HepG2 (cell line): Measurements from ENCODE around the gene LIG4. TPM values are rescaled to one million over a fixed set of nuclear protein-coding genes. Genes with fewer than 3 reads are reported as not detected.

ENCODE experiments used
- ATAC-seq: fragments of 200-7000 bp; cut with Tn5 transposase; 3 replicates; pipeline ENCODE4 v1.9.1; 2020; ENCODE audit warnings: mild to moderate bottlenecking, moderate library complexity
- BruUV-seq: library from RNA; stranded (reverse); fragments of 400-500 nt; replicated peaks from 2 replicates; lab custom pipeline; 2021; lab: Mats Ljungman, UMichigan
- CTCF ChIA-PET: fragments of 300-600 bp; formaldehyde crosslinking; extraction: SDS; loops from one replicate; lab custom pipeline; 2021; ENCODE audit warnings: low total read pairs, inconsistent platforms, low intra/inter-chr PET ratio; lab: Yijun Ruan, JAX
- POLR2A ChIA-PET: fragments of 350-600 bp; sonication (Branson Sonifier 250); formaldehyde crosslinking; loops from one replicate; lab custom pipeline; 2020; ENCODE audit warnings: antibody characterized with exemption, inconsistent platforms; lab: Yijun Ruan, JAX
- DNase-seq: peaks from one replicate; pipeline ENCODE4 v3.0.0-alpha.2; 2015; ENCODE audit warnings: low spot score
- FAIRE-seq: peaks from 3 replicates; lab custom pipeline; 2011; peaks lifted over from hg19 to GRCh38; lab: Jason Lieb, UNC
- H2AFZ ChIP-seq: one replicate; pipeline ENCODE4 v1.6.1; 2011; ENCODE audit warnings: low read length, inconsistent platforms
- H3K27ac ChIP-seq: fragments of 300-600 bp; 3 replicates; pipeline ENCODE4 v1.8.0; 2011; ENCODE audit warnings: mixed run types, mild to moderate bottlenecking, mixed read lengths, low read length, inconsistent platforms; ENCODE audit not compliant: insufficient read depth; ENCODE audit errors: extremely low read length
- H3K27me3 ChIP-seq, 2 experiments: fragments of 200-600 bp in 1 of 2; 2 replicates in 1 of 2; 3 replicates in 1 of 2; pipeline versions ENCODE4 v1.6.0 to v1.8.0; 2011; ENCODE audit warnings: low read length in 2 of 2, mild to moderate bottlenecking in 2 of 2, moderate library complexity in 2 of 2, inconsistent platforms in 1 of 2; ENCODE audit not compliant: insufficient read depth in 2 of 2, control insufficient read depth in 1 of 2
- H3K36me3 ChIP-seq, 2 experiments: fragments of 200-600 bp in 1 of 2; replicated peaks in 1 of 2; 2 replicates in 1 of 2; 3 replicates in 1 of 2; pipeline versions ENCODE4 v1.5.1 to v1.8.0; 2011; ENCODE audit warnings: low read length in 2 of 2, inconsistent platforms in 1 of 2; ENCODE audit not compliant: insufficient read depth in 2 of 2, control insufficient read depth in 1 of 2
- H3K4me1 ChIP-seq: 2 replicates; pipeline ENCODE4 v1.5.1; 2012; ENCODE audit warnings: low read length, inconsistent platforms; ENCODE audit not compliant: insufficient read depth
- H3K4me2 ChIP-seq: 2 replicates; pipeline ENCODE4 v1.6.0; 2011; ENCODE audit warnings: low read depth, low read length, inconsistent platforms
- H3K4me3 ChIP-seq, 3 experiments: fragments of 200-600 bp in 1 of 3; sonication (generic), shearing (Covaris generic) in 1 of 3; replicated peaks in 1 of 3; 2 replicates each; pipeline ENCODE4 v1.5.1; 2011 to 2016; ENCODE audit warnings: low read length in 3 of 3, inconsistent platforms in 2 of 3, low read depth in 2 of 3, mild to moderate bottlenecking in 2 of 3, control low read depth in 1 of 3, mixed read lengths in 1 of 3; ENCODE audit not compliant: insufficient read depth in 1 of 3
- H3K79me2 ChIP-seq: one replicate; pipeline ENCODE4 v1.6.1; 2011; ENCODE audit warnings: low read length, inconsistent platforms; ENCODE audit not compliant: insufficient read depth
- H3K9ac ChIP-seq: 2 replicates; pipeline ENCODE4 v1.6.0; 2011; ENCODE audit warnings: mild to moderate bottlenecking, low read depth, low read length, inconsistent platforms; ENCODE audit not compliant: insufficient read depth
- H3K9me3 ChIP-seq: 2 replicates; pipeline ENCODE4 v1.5.1; 2012; ENCODE audit warnings: mild to moderate bottlenecking, low read length
- H4K20me1 ChIP-seq: 2 replicates; pipeline ENCODE4 v1.6.0; 2011; ENCODE audit warnings: inconsistent platforms, mild to moderate bottlenecking, low read length, moderate library complexity; ENCODE audit not compliant: insufficient read depth
- CTCF ChIP-seq: sonication (generic); formaldehyde crosslinking; IDR thresholded peaks from 2 replicates; pipeline ENCODE4 v1.5.0; 2020; ENCODE audit warnings: mild to moderate bottlenecking, missing genetic modification reagents, moderate library complexity
- GMEB2 ChIP-seq: IDR thresholded peaks from 2 replicates; pipeline ENCODE4 v1.6.1; 2016; ENCODE audit warnings: missing biosample characterization, missing genetic modification reagents, low read depth
- HMGXB3 ChIP-seq: sonication (generic); formaldehyde crosslinking; IDR thresholded peaks from 2 replicates; pipeline ENCODE4 v1.4.0; 2020; ENCODE audit warnings: missing genetic modification reagents, borderline replicate concordance
- HNRNPUL1 ChIP-seq: fragments of 200-400 bp; formaldehyde crosslinking; IDR thresholded peaks from 2 replicates; pipeline ENCODE4 v1.6.1; 2017; ENCODE audit warnings: low read depth, mild to moderate bottlenecking, low read length, moderate library complexity
- MAFG ChIP-seq: sonication (generic); formaldehyde crosslinking; IDR thresholded peaks from 2 replicates; pipeline ENCODE4 v1.5.1; 2020; ENCODE audit warnings: mild to moderate bottlenecking, missing genetic modification reagents
- NFIC ChIP-seq: IDR thresholded peaks from 2 replicates; pipeline ENCODE4 v1.6.1; 2012; ENCODE audit warnings: mild to moderate bottlenecking, low read length, inconsistent platforms
- NRL ChIP-seq: sonication (generic); formaldehyde crosslinking; IDR thresholded peaks from 2 replicates; pipeline ENCODE4 v1.5.0; 2020; ENCODE audit warnings: missing genetic modification reagents, mild to moderate bottlenecking, moderate library complexity, borderline replicate concordance
- ZFX ChIP-seq: sonication (generic); formaldehyde crosslinking; IDR thresholded peaks from 2 replicates; pipeline ENCODE4 v1.4.0; 2020; ENCODE audit warnings: mild to moderate bottlenecking, low read depth, missing genetic modification reagents, moderate library complexity
- ZNF317 ChIP-seq: sonication (generic); formaldehyde crosslinking; IDR thresholded peaks from 2 replicates; pipeline ENCODE4 v1.5.0; 2020; ENCODE audit warnings: mild to moderate bottlenecking, missing genetic modification reagents
- ZNF431 ChIP-seq: sonication (generic); formaldehyde crosslinking; IDR thresholded peaks from 2 replicates; pipeline ENCODE4 v1.9.0; 2022; ENCODE audit warnings: missing genetic modification reagents, low read depth, mild to moderate bottlenecking, borderline replicate concordance
- WGBS: methylation state at CpG from one replicate; pipeline ENCODE4 v1.1.6; 2017; ENCODE audit warnings: low lambda C conversion rate; 5-methylcytosine and 5-hydroxymethylcytosine counted together
- in situ Hi-C: cut with HindIII; loops from 2 replicates; pipeline ENCODE4 v1.10.0; 2017; ENCODE audit warnings: low pct_unique_long_range_greater_than_20kb; ENCODE audit not compliant: extremely low pct_ligation_motif_present
- intact Hi-C: fragments of 100-400 bp; cut with micrococcal nuclease; formaldehyde crosslinking; loops from one replicate; pipeline ENCODE4 v1.10.0; 2022; ENCODE audit not compliant: unreplicated experiment
- polyA plus RNA-seq, 8 experiments: library from polyadenylated mRNA; depleted of rRNA in 3 of 8; stranded (reverse) in 7 of 8; unstranded in 1 of 8; fragments of >200 nt; fragmentation: Illumina TruSeq in 4 of 8; extraction: Trizol in 4 of 8; gene quantifications; 2 replicates each; pipeline versions ENCODE4 v1.2.1 to v1.2.3, GENCODE V29; 2011 to 2016; ENCODE audit warnings: low read depth in 4 of 8, missing spikeins in 1 of 8, mixed read lengths in 1 of 8; ENCODE audit not compliant: insufficient read depth in 1 of 8
- total RNA-seq, 5 experiments: library from RNA; depleted of rRNA; stranded (reverse); fragments of >200 nt; fragmentation: Illumina TruSeq; extraction: Trizol; gene quantifications; 2 replicates each; pipeline ENCODE4 v1.2.3, GENCODE V29; 2016; ENCODE audit warnings: low read depth in 1 of 5

Gene LIG4
- total and polyA plus RNA-seq, 2 of the 13 experiments (the other 11 are each of a cell fraction or from before 2014, with no cell fraction given) = 4.0 to 4.5 TPM

GRCh38 chr13:108176685-108177274 is 38.6 kb downstream of the LIG4 start:
- Histone ChIP-seq H3K27me3 (no peaks in the 10 kb centered on the region), H3K4me2 (no peak overlapping the region), H3K36me3 (no peaks in the 10 kb centered on the region), H3K9me3 (no peaks in the 10 kb centered on the region), H3K9ac (no peak overlapping the region), H3K79me2 (no peaks in the 10 kb centered on the region), H2AFZ (no peak overlapping the region), H3K4me3 (no peak overlapping the region), H3K27ac (no peak overlapping the region), H3K4me1 (no peaks in the 10 kb centered on the region), H4K20me1 (no peaks in the 10 kb centered on the region)
- CTCF ChIA-PET = no interaction called here
- POLR2A ChIA-PET = no interaction called here
- WGBS = 3% methylated on average over 8 of the region's 8 CpGs
- intact Hi-C loops = loop anchor here (1.0 to 5.0 kb wide), 2 partner anchors 41 to 721 kb away; partner anchors contain the start of genes ABHD13 and LIG4
- in situ Hi-C loops = no loop called here
- no TSS peak for BruUV-seq
- DNase-seq (peak; percentile 42), ATAC-seq (peak; percentile 52; the same call in 2 of the 3 replicates), FAIRE-seq (no peak)
- TF ChIP-seq HNRNPUL1 (no peak), CTCF (peak; percentile 51)

- Histone ChIP-seq H3K9ac (no peak overlapping the region), H3K36me3 (no peaks in the 10 kb centered on the region), H3K27me3 (no peaks in the 10 kb centered on the region), H3K4me1 (no peaks in the 10 kb centered on the region), H3K4me2 (no peak overlapping the region), H3K79me2 (no peaks in the 10 kb centered on the region), H3K27ac (no peak overlapping the region), H4K20me1 (no peaks in the 10 kb centered on the region), H2AFZ (no peak overlapping the region), H3K4me3 (no peak overlapping the region), H3K9me3 (no peaks in the 10 kb centered on the region)
- CTCF ChIA-PET = no interaction called here
- POLR2A ChIA-PET = no interaction called here
- ATAC-seq (no peak), DNase-seq (no peak), FAIRE-seq (no peak)
- in situ Hi-C loops = no loop called here
- 0% methylated on average over 1 of the region's 3 CpGs for WGBS
- BruUV-seq = no TSS peak
- intact Hi-C loops = no loop called here
- TF ChIP-seq NFIC (no peak), HMGXB3 (CRISPR knock-in tag) (no peak), MAFG (CRISPR knock-in tag) (no peak), ZNF317 (CRISPR knock-in tag) (no peak), ZNF431 (CRISPR knock-in tag) (no peak), NRL (CRISPR knock-in tag) (no peak), GMEB2 (CRISPR knock-in tag) (no peak), ZFX (CRISPR knock-in tag) (no peak)
These were observed 46.4 kb downstream of the LIG4 start for GRCh38 chr13:108168929-108169328.
